AG10803 (cell line): ENCODE data around the gene WDR83.
"Not testable (repeated sequence)": the region's sequence is repeated elsewhere in the genome, so short reads cannot be mapped to it uniquely, and the experiment has no call there.

Experiments
- DNase-seq: peaks from one replicate; pipeline ENCODE4 v3.0.0; 2010; ENCODE audit warnings: low read depth
- H3K4me3 ChIP-seq: 2 replicates; pipeline ENCODE4 v1.5.1; 2011; ENCODE audit warnings: mild to moderate bottlenecking, low read length, control low read depth
- TF ChIP-seq, protein P1 (sequence below): conservative IDR thresholded peaks from 2 replicates; pipeline ENCODE4 v1.5.1; 2011; ENCODE audit warnings: mild to moderate bottlenecking, low read length, control low read depth, inconsistent platforms

Gene WDR83, protein sequence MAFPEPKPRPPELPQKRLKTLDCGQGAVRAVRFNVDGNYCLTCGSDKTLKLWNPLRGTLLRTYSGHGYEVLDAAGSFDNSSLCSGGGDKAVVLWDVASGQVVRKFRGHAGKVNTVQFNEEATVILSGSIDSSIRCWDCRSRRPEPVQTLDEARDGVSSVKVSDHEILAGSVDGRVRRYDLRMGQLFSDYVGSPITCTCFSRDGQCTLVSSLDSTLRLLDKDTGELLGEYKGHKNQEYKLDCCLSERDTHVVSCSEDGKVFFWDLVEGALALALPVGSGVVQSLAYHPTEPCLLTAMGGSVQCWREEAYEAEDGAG

DNA sequence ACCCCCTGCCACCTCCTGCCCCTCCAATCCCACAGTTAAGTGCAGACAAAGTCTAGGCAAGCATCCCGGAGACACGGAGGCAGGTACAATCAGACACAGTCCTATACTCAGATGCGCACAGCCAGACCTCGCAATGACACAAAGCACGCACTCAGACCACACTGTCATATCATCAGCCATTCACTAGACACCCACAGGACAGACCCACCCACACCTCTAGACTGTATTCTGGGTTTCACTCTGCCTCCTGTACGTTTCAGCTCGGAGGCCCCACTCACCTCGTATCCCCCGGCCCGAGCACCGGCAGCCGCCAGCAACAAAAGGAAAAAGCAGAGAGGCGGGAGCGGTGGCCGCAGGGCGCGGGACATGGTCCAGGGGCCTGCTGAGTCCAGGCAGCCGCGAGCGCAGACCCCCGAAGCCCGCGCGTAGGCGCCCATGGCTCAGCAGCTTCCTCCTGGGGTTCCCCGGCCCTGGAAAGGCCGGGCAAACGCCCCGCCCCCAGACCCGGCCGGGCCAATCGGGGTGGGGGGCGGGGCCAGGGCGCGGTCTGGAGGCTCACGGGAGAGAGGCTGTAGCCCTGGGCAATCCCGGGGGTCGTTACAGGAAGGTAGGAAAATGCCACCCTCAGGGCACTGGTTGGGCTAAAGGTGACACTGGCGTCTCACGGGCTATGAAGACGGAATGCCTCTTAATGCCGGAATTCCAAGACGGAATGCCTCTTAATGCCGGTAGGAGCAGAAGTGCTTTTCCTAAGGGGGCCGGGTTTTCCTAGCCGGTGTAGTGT is at the start of gene WDR83, which contains the start of gene MAN2B1:
WDR83 (plus strand) TSS at position 543 of the 784 bp plus-strand sequence. CDS start 2,984 bp downstream, outside the sequence.
MAN2B1 (minus strand) TSS at position 478 of the 784 bp plus-strand sequence; CDS start at position 437, 41 bp downstream.
- DNase-seq: peak; percentile 38
- peak within 1 kb of the TSS; percentile 69 for H3K4me3 ChIP-seq
- TF ChIP-seq, protein P1, sequence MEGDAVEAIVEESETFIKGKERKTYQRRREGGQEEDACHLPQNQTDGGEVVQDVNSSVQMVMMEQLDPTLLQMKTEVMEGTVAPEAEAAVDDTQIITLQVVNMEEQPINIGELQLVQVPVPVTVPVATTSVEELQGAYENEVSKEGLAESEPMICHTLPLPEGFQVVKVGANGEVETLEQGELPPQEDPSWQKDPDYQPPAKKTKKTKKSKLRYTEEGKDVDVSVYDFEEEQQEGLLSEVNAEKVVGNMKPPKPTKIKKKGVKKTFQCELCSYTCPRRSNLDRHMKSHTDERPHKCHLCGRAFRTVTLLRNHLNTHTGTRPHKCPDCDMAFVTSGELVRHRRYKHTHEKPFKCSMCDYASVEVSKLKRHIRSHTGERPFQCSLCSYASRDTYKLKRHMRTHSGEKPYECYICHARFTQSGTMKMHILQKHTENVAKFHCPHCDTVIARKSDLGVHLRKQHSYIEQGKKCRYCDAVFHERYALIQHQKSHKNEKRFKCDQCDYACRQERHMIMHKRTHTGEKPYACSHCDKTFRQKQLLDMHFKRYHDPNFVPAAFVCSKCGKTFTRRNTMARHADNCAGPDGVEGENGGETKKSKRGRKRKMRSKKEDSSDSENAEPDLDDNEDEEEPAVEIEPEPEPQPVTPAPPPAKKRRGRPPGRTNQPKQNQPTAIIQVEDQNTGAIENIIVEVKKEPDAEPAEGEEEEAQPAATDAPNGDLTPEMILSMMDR: no peak

DNA sequence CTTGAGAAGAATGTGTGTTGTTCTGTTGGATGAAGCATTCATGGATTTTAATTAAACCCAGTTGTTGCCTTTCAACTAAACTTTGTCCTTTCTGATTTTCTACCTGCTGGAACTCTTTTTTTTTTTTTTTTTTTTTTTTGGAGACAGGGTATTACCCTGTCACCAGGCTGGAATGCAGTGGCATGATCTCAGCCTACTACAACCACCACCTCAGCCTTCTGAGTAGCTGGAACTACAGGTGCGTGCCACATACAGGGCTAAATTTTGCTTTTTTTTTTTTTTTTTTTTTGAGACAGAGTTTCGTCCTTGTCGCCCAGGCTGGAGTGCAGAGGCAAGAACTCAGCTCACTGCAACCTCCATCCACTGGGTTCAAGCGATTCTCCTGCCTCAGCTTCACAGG is 49.0 kb upstream of the WDR83 start:
- TF ChIP-seq, protein P1: no peak
- no peak overlapping the region for H3K4me3 ChIP-seq
- no peak for DNase-seq

DNA sequence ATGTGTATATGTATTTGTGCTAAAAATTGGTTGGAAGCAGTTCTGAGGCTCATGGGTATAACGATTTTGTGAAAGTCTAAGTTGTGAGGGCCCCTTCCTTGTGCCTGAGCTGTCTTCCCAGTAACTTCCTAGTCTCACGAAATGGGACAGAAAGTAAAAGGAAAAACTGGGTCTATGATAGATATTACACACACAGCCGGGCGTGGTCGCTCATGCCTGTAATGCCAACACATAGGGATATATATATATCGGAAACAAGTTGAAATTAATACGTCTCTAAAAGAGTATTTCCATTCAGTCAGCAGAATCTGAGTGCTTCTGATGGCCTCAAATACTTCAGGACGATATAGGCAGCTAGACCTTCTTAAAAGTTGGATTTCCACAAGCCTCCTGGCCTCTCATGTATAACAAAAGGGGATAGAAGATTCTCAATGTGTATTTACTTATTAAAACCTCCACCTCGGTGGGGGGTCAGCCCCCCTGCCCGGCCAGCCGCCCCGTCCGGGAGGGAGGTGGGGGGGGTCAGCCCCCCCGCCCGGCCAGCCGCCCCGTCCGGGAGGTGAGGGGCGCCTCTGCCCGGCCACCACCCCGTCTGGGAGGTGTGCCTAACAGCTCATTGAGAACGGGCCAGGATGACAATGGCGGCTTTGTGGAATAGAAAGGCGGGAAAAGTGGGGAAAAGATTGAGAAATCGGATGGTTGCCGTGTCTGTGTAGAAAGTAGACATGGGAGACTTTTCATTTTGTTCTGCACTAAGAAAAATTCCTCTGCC is 45.2 kb upstream of the WDR83 start:
- H3K4me3 ChIP-seq, DNase-seq: not testable (repeated sequence)

DNA sequence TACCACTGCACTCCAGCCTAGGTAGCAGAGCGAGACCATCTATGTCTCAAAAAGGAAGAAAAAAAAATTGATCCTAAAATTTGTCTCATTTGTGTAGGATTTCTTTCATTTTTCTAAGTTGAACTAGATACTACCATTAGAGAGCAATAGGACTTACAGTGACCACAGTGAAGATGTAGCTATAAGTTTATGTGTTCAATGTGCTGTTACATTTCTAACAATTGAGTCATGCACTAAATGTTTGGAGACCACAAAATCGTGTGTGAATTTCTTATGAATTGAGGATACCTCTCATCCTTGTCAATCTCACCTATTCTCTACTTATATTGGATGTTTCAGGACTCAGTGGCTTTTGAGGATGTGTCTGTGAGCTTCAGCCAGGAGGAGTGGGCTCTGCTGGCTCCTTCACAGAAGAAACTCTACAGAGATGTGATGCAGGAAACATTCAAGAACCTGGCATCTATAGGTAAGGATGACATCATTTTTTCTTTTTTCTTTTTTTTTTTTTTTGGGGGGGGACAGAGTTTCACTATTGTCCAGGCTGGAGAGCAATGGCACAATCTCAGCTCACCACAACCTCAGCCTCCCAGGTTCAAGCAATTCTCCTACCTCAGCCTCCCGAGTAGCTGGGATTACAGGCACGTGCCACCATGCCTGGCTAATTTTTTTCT is 43.1 kb upstream of the WDR83 start:
- no peak for DNase-seq
- H3K4me3 ChIP-seq: no peak overlapping the region

DNA sequence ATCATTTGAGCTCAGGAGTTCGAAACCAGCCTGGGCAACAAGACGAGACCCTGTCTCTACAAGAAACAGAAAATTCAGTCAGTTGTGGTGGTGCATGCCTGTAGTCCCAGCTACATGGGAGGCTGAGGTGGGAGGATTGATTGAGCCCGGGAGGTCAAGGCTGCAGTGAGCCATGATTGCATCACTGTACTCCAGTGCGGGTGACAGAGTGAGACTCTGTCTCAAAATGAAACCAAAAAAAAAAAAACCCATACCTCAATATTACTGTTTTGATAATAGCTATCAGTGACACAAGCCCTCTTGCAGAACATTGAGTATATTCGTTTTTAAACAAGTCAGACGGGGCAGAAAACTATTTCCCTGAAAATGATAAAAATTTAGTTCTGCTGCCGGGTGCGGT is 39.6 kb upstream of the WDR83 start:
- TF ChIP-seq, protein P1: no peak
- no peak overlapping the region for H3K4me3 ChIP-seq
- no peak for DNase-seq

More for the DNA sequence above, 43.1 kb upstream of the WDR83 start:
- TF ChIP-seq, protein P1: no peak

DNA sequence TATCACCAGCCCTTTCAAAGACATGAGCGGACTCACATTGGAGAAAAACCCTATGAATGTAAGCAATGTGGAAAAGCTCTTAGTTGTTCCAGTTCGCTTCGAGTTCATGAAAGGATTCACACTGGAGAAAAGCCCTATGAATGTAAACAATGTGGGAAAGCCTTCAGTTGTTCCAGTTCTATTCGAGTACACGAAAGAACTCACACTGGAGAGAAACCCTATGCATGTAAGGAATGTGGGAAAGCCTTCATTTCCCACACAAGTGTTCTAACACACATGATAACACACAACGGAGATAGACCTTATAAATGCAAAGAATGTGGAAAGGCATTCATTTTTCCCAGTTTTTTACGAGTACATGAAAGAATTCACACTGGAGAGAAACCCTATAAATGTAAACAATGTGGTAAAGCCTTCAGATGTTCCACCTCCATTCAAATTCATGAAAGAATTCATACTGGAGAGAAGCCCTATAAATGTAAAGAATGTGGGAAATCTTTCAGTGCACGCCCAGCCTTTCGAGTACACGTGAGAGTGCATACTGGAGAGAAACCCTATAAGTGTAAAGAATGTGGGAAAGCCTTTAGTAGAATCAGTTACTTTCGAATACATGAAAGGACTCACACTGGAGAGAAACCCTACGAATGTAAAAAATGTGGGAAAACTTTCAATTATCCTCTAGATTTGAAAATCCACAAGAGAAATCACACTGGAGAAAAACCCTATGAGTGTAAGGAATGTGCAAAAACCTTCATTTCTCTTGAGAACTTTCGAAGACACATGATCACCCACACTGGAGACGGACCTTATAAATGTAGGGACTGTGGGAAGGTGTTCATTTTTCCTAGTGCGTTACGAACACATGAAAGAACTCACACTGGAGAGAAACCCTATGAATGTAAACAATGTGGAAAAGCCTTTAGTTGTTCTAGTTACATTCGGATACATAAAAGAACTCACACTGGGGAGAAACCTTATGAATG is 38.3 kb upstream of the WDR83 start:
- DNase-seq: no peak
- no peak overlapping the region for H3K4me3 ChIP-seq
- TF ChIP-seq, protein P1: no peak
